ENCODE measurements around the gene FOXL2NB. TPM values are rescaled to one million over a fixed set of nuclear protein-coding genes. Genes with fewer than 3 reads are reported as not detected.

FOXL2NB gene
- polyA plus RNA-seq, 2 donors: 0.04 to 0.06 TPM

GRCh38 chr3:138944654-138944928 lies 2.4 kb upstream of the FOXL2NB start:
- Histone ChIP-seq H3K27me3 (ENCODE audit: control insufficient read depth in 1 of 2, insufficient read depth in 2 of 2, low read length in 2 of 2) (peaks cover 17 to 60% of the 10 kb centered on the region in 2 donors), H3K27ac (ENCODE audit: low read depth in 2 of 2, low read length in 1 of 2) (no peak overlapping the region), H3K9me3 (ENCODE audit: control insufficient read depth in 2 of 2, insufficient read depth in 1 of 2, low read depth in 1 of 2, low read length in 1 of 2) (no peaks in the 10 kb centered on the region), H3K4me3 (ENCODE audit: low read depth in 1 of 2, low read length in 2 of 2) (peak overlapping the region in 1 of 2 donors; percentile 53), H3K36me3 (ENCODE audit: control insufficient read depth in 2 of 2, insufficient read depth in 2 of 2, low read length in 1 of 2) (no peaks in the 10 kb centered on the region), H3K4me1 (ENCODE audit: control insufficient read depth in 2 of 2, insufficient read depth in 2 of 2, low read length in 1 of 2) (peaks cover 9 to 18% of the 10 kb centered on the region in 2 donors)
- 10 to 14% methylated on average over 12 of the region's 12 CpGs for WGBS, 2 donors

GRCh38 chr3:138944929-138945708 lies 1.9 kb upstream of the FOXL2NB start:
- Histone ChIP-seq H3K4me1 (ENCODE audit: control insufficient read depth in 2 of 2, insufficient read depth in 2 of 2, low read length in 1 of 2) (peaks cover 12 to 22% of the 10 kb centered on the region in 2 donors), H3K27me3 (ENCODE audit: control insufficient read depth in 1 of 2, insufficient read depth in 2 of 2, low read length in 2 of 2) (peaks cover 17 to 58% of the 10 kb centered on the region in 2 donors), H3K9me3 (ENCODE audit: control insufficient read depth in 2 of 2, insufficient read depth in 1 of 2, low read depth in 1 of 2, low read length in 1 of 2) (no peaks in the 10 kb centered on the region), H3K36me3 (ENCODE audit: control insufficient read depth in 2 of 2, insufficient read depth in 2 of 2, low read length in 1 of 2) (no peaks in the 10 kb centered on the region), H3K27ac (ENCODE audit: low read depth in 2 of 2, low read length in 1 of 2) (no peak overlapping the region), H3K4me3 (ENCODE audit: low read depth in 1 of 2, low read length in 2 of 2) (peak overlapping the region; percentile 19 to 53)
- 4 to 5% methylated on average over 78 to 80 of the region's 80 CpGs for WGBS, 2 donors

- Histone ChIP-seq H3K36me3 (ENCODE audit: control insufficient read depth in 2 of 2, insufficient read depth in 2 of 2, low read length in 1 of 2) (no peaks in the 10 kb centered on the region), H3K4me3 (ENCODE audit: low read depth in 1 of 2, low read length in 2 of 2) (peak overlapping the region; percentile 15 to 53), H3K9me3 (ENCODE audit: control insufficient read depth in 2 of 2, insufficient read depth in 1 of 2, low read depth in 1 of 2, low read length in 1 of 2) (no peaks in the 10 kb centered on the region), H3K27ac (ENCODE audit: low read depth in 2 of 2, low read length in 1 of 2) (no peak overlapping the region), H3K4me1 (ENCODE audit: control insufficient read depth in 2 of 2, insufficient read depth in 2 of 2, low read length in 1 of 2) (peaks cover 14 to 24% of the 10 kb centered on the region in 2 donors), H3K27me3 (ENCODE audit: control insufficient read depth in 1 of 2, insufficient read depth in 2 of 2, low read length in 2 of 2) (peaks cover 15 to 53% of the 10 kb centered on the region in 2 donors)
- WGBS, 2 donors: 2% methylated on average over 103 to 120 of the region's 120 CpGs
Observed at GRCh38 chr3:138945709-138946662, 1.0 kb upstream of the FOXL2NB start.

GRCh38 chr3:138947495-138948121 lies 591 bp downstream of the FOXL2NB start:
- WGBS, 2 donors: 31 to 33% methylated on average over 21 of the region's 21 CpGs
- peaks cover 14 to 24% of the 10 kb centered on the region in 2 donors for H3K4me1 ChIP-seq (ENCODE audit: control insufficient read depth in 2 of 2, insufficient read depth in 2 of 2, low read length in 1 of 2)
- peaks cover 2 to 48% of the 10 kb centered on the region in 2 donors for H3K27me3 ChIP-seq (ENCODE audit: control insufficient read depth in 1 of 2, insufficient read depth in 2 of 2, low read length in 2 of 2)

GRCh38 chr3:138948371-138949001 lies 1.5 kb downstream of the FOXL2NB start:
- H3K27me3 ChIP-seq (ENCODE audit: control insufficient read depth in 1 of 2, insufficient read depth in 2 of 2, low read length in 2 of 2): peaks cover 0 to 41% of the 10 kb centered on the region in 2 donors
- no peaks in the 10 kb centered on the region for H3K36me3 ChIP-seq (ENCODE audit: control insufficient read depth in 2 of 2, insufficient read depth in 2 of 2, low read length in 1 of 2)
- H3K27ac ChIP-seq (ENCODE audit: low read depth in 2 of 2, low read length in 1 of 2): no peak overlapping the region
- no peaks in the 10 kb centered on the region for H3K9me3 ChIP-seq (ENCODE audit: control insufficient read depth in 2 of 2, insufficient read depth in 1 of 2, low read depth in 1 of 2, low read length in 1 of 2)
- WGBS, 2 donors: 82% methylated on average over 3 of the region's 3 CpGs
- H3K4me1 ChIP-seq (ENCODE audit: control insufficient read depth in 2 of 2, insufficient read depth in 2 of 2, low read length in 1 of 2): peaks cover 14 to 24% of the 10 kb centered on the region in 2 donors
- H3K4me3 ChIP-seq (ENCODE audit: low read depth in 1 of 2, low read length in 2 of 2): no peak overlapping the region

More at GRCh38 chr3:138947495-138948121, 591 bp downstream of the FOXL2NB start:
- H3K36me3 ChIP-seq (ENCODE audit: control insufficient read depth in 2 of 2, insufficient read depth in 2 of 2, low read length in 1 of 2): no peaks in the 10 kb centered on the region
- H3K4me3 ChIP-seq (ENCODE audit: low read depth in 1 of 2, low read length in 2 of 2): peak overlapping the region in 1 of 2 donors; percentile 53
- H3K27ac ChIP-seq (ENCODE audit: low read depth in 2 of 2, low read length in 1 of 2): no peak overlapping the region
- no peaks in the 10 kb centered on the region for H3K9me3 ChIP-seq (ENCODE audit: control insufficient read depth in 2 of 2, insufficient read depth in 1 of 2, low read depth in 1 of 2, low read length in 1 of 2)

- H3K36me3 ChIP-seq (ENCODE audit: control insufficient read depth in 2 of 2, insufficient read depth in 2 of 2, low read length in 1 of 2): no peaks in the 10 kb centered on the region
- H3K27ac ChIP-seq (ENCODE audit: low read depth in 2 of 2, low read length in 1 of 2): no peak overlapping the region
- no peak overlapping the region for H3K4me3 ChIP-seq (ENCODE audit: low read depth in 1 of 2, low read length in 2 of 2)
- H3K27me3 ChIP-seq (ENCODE audit: control insufficient read depth in 1 of 2, insufficient read depth in 2 of 2, low read length in 2 of 2): peaks cover 0 to 41% of the 10 kb centered on the region in 2 donors
- no peaks in the 10 kb centered on the region for H3K9me3 ChIP-seq (ENCODE audit: control insufficient read depth in 2 of 2, insufficient read depth in 1 of 2, low read depth in 1 of 2, low read length in 1 of 2)
- peaks cover 14 to 24% of the 10 kb centered on the region in 2 donors for H3K4me1 ChIP-seq (ENCODE audit: control insufficient read depth in 2 of 2, insufficient read depth in 2 of 2, low read length in 1 of 2)
- WGBS, 2 donors: 72 to 73% methylated on average over 5 of the region's 5 CpGs
Observed at GRCh38 chr3:138949002-138949418, 2.0 kb downstream of the FOXL2NB start.

- H3K4me3 ChIP-seq (ENCODE audit: low read depth in 1 of 2, low read length in 2 of 2): peak overlapping the region; percentile 25 to 32
- peaks cover 14 to 24% of the 10 kb centered on the region in 2 donors for H3K4me1 ChIP-seq (ENCODE audit: control insufficient read depth in 2 of 2, insufficient read depth in 2 of 2, low read length in 1 of 2)
- no peaks in the 10 kb centered on the region for H3K36me3 ChIP-seq (ENCODE audit: control insufficient read depth in 2 of 2, insufficient read depth in 2 of 2, low read length in 1 of 2)
- H3K27me3 ChIP-seq (ENCODE audit: control insufficient read depth in 1 of 2, insufficient read depth in 2 of 2, low read length in 2 of 2): peaks cover 0 to 37% of the 10 kb centered on the region in 2 donors
- 12 to 16% methylated on average over 23 to 27 of the region's 27 CpGs for WGBS, 2 donors
- no peaks in the 10 kb centered on the region for H3K9me3 ChIP-seq (ENCODE audit: control insufficient read depth in 2 of 2, insufficient read depth in 1 of 2, low read depth in 1 of 2, low read length in 1 of 2)
- H3K27ac ChIP-seq (ENCODE audit: low read depth in 2 of 2, low read length in 1 of 2): no peak overlapping the region
Observed at GRCh38 chr3:138949445-138950005, 2.5 kb downstream of the FOXL2NB start.

- 4% methylated on average over 53 of the region's 53 CpGs for WGBS, 2 donors
- Histone ChIP-seq H3K27ac (ENCODE audit: low read depth in 2 of 2, low read length in 1 of 2) (no peak overlapping the region), H3K4me1 (ENCODE audit: control insufficient read depth in 2 of 2, insufficient read depth in 2 of 2, low read length in 1 of 2) (peaks cover 10 to 19% of the 10 kb centered on the region in 2 donors), H3K27me3 (ENCODE audit: control insufficient read depth in 1 of 2, insufficient read depth in 2 of 2, low read length in 2 of 2) (peaks cover under 1 to 31% of the 10 kb centered on the region in 2 donors), H3K4me3 (ENCODE audit: low read depth in 1 of 2, low read length in 2 of 2) (peak overlapping the region; percentile 25 to 32), H3K9me3 (ENCODE audit: control insufficient read depth in 2 of 2, insufficient read depth in 1 of 2, low read depth in 1 of 2, low read length in 1 of 2) (no peaks in the 10 kb centered on the region), H3K36me3 (ENCODE audit: control insufficient read depth in 2 of 2, insufficient read depth in 2 of 2, low read length in 1 of 2) (no peaks in the 10 kb centered on the region)
Observed at GRCh38 chr3:138950006-138950644, 3.1 kb downstream of the FOXL2NB start.
